ENCODE results near the gene ADCYAP1R1.

Gene ADCYAP1R1

DNA sequence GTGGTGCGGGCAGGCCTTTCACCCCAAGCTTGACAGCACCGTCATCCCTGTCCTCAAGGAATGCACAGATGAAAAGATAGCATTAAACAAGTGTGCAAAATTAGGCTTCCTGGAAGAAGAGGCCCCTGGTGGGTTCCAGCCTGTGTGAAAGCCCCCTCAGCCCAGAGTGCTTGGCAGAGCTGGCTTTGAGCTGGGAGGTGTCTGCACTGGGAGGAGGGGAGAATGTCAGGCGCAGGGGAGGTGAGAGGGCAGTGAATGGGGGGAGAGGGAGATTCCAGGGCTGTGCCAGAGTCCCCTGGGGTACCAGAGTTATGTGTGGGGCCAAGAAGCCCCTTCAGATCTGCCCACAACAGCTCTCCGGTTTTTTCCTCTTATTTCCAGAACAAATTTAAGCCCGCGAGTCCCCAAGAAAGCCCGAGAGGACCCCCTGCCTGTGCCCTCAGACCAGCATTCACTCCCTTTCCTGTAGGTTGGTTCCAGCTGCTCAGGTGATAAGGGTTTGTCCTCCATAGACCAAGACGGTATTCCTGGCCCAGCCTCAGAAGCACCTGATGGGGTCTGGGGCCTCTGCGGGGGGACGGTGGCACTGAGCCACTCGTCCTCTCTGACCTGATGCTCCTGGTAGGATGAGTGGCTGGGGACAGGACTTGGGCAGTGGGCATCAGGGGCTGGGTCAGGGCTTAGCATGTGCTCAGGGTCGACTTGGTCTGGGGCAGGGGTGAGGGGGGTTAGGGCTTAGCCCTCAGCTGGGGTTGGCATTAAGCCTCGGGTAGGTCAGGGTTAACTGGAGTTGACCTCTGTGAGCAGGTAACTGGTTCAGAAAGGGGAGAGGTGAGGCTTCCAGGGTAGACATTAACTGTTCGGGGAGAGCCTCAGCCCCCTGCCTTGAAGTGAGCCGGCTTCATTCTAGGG is 43.4 kb downstream of the ADCYAP1R1 start:
- no peak overlapping the region for H3K4me2 ChIP-seq (ENCODE audit: low read length)
- H3K27me3 ChIP-seq (ENCODE audit: control insufficient read depth, insufficient read depth, low read length) = no peaks in the 10 kb centered on the region
- no peaks in the 10 kb centered on the region for H3K36me3 ChIP-seq (ENCODE audit: insufficient read depth, low read length)
- no peak overlapping the region for H3K4me3 ChIP-seq (ENCODE audit: low read length)
- no peak overlapping the region for H3K9ac ChIP-seq (ENCODE audit: low read depth, low read length)
- no peaks in the 10 kb centered on the region for H3K9me3 ChIP-seq (replicated peaks; ENCODE audit: low read length)
- no peaks in the 10 kb centered on the region for H3K4me1 ChIP-seq (ENCODE audit: control insufficient read depth, insufficient read depth, low read length)

DNA sequence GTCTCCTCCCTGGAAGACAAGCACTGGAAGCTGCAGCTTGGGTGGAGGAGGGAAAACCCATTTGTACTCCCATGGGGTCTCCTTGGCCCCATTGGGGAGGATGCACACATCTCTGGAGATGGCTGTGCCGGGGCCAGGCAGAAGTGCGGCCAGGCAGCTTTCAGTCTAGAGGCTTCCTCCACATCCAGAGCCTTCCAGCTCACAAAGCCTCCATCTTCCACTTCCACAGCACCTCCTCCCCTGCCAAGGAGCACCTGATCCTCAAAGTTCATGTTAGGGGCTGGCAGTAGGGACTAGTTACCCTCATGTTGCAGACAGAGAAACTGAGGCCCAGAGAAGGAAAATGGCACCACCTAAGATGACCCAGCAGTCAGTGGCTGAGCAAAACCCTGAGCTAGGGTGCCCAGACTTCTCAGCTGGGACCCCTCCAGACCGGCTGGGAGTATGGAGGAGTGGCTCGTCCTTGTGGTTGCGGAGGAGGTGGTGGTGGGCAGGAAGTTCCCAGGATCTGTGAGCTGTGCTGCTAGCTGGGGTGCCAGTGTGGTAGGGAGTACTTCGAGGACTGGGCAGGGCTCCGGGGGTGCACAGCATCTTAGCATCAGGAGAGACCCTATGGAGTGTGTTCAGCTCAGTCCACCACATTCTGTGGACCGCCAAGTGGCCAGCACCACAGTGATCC is 44.2 kb downstream of the ADCYAP1R1 start:
- Histone ChIP-seq H3K4me2 (ENCODE audit: low read length) (no peak overlapping the region), H3K9me3 (replicated peaks; ENCODE audit: low read length) (no peaks in the 10 kb centered on the region), H3K27me3 (ENCODE audit: control insufficient read depth, insufficient read depth, low read length) (no peaks in the 10 kb centered on the region), H3K4me3 (ENCODE audit: low read length) (no peak overlapping the region), H3K9ac (ENCODE audit: low read depth, low read length) (no peak overlapping the region), H3K4me1 (ENCODE audit: control insufficient read depth, insufficient read depth, low read length) (no peaks in the 10 kb centered on the region), H3K36me3 (ENCODE audit: insufficient read depth, low read length) (no peaks in the 10 kb centered on the region)

DNA sequence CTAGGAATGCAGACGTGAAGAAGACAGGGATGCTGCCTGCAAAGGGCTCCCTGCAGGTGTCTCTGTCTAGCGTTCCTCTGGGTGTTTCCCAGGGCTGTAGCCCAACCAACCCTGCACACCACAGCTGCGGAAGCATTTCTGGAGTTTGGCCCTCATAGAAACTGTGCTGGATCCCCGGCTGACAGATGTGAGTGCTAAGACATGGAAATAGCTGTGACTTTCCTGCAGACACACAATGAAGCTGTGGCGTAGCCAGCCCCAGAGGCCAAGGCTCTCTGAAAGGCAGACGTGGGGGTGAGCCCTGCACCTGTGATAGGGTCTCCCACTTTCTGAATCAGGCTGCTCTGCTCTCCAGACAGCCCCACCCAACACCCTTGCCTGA is 44.8 kb downstream of the ADCYAP1R1 start:
- H3K9me3 ChIP-seq (replicated peaks; ENCODE audit: low read length) = no peaks in the 10 kb centered on the region
- no peaks in the 10 kb centered on the region for H3K27me3 ChIP-seq (ENCODE audit: control insufficient read depth, insufficient read depth, low read length)
- H3K4me1 ChIP-seq (ENCODE audit: control insufficient read depth, insufficient read depth, low read length) = no peaks in the 10 kb centered on the region
- no peak overlapping the region for H3K4me3 ChIP-seq (ENCODE audit: low read length)
- no peaks in the 10 kb centered on the region for H3K36me3 ChIP-seq (ENCODE audit: insufficient read depth, low read length)
- H3K9ac ChIP-seq (ENCODE audit: low read depth, low read length) = no peak overlapping the region
- H3K4me2 ChIP-seq (ENCODE audit: low read length) = no peak overlapping the region

DNA sequence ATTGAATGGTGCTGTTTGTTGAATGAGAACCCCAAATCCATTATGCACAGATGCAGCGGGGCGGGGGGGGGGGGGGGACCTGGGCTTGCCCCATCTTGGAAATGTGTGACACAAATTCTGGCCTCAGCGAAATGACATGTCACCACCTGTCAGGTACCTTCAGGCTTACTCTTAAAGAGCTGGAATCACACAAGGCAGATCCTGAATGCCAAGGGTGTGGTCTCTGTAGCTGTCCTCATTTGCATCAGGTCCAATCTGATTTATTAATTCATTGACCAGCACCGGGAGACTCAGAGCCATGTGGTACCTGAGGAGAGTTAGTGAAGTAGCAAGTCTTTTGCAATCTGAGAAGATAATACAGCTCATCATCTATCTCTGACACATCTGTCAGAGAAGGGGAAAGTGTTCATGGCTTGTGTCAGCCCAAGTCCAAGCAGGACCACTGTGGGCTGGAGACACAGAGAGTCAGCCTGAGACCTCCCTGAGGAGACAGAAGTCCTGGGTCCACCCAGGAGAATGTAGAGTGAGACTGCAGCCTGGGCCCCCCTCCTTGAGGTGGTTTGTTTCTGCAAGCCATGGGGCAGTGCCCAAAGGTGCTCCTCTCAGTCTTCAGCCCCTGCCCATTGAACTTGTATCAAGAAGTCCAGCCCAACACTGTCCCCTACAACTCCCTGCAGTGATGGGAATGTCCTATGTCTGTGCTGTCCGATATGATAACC is 46.7 kb downstream of the ADCYAP1R1 start:
- H3K9me3 ChIP-seq (replicated peaks; ENCODE audit: low read length) = no peaks in the 10 kb centered on the region
- H3K27me3 ChIP-seq (ENCODE audit: control insufficient read depth, insufficient read depth, low read length) = peaks cover 5% of the 10 kb centered on the region
- no peak overlapping the region for H3K4me3 ChIP-seq (ENCODE audit: low read length)
- H3K4me2 ChIP-seq (ENCODE audit: low read length) = no peak overlapping the region
- no peaks in the 10 kb centered on the region for H3K4me1 ChIP-seq (ENCODE audit: control insufficient read depth, insufficient read depth, low read length)
- H3K36me3 ChIP-seq (ENCODE audit: insufficient read depth, low read length) = no peaks in the 10 kb centered on the region
- no peak overlapping the region for H3K9ac ChIP-seq (ENCODE audit: low read depth, low read length)

DNA sequence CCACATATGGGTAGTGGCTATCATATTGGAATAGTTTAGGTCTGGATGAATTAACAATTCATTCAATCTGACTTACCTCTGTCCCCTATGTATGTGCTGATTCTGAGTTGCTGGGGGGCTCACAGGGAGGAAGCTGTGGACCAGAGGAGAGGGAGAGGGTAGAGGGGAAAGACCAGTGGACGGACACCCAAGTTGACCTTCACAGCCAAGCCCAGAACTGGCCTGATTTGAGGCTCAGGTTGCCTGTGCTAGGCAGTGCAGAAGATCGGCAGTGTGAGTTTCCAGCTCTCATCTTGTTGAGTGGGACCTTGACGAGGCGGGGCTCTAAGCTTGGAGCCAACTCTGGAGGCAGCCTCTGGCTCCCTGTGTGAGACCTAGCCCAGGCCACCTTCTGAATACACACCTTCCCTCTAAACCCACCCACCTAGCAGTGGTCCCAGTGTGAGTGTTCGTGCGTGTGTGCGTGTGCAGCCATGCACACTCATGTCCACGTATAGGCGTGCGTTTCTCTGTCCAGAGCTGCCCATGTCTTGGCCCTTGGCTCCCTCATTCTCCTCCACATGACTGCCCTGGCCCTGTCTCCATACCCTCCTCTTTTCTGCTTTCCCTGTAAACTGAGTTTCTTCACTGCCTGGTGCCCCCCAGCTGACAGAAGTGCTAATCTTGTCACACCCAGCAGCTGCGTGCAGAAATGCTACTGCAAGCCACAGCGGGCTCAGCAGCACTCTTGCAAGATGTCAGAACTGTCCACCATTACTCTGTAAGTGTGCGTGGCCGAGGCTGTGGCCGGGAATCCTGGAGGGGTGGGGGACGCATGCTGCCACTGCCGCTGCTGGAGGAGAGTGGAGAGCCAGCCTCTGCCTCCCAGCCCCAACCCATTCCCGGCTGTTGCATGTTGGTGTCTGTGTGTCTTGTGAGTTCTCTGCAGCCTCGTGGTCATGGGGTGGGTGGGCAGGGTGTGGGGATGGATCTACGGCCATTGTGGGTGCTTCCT is 47.6 kb downstream of the ADCYAP1R1 start:
- Histone ChIP-seq H3K27me3 (ENCODE audit: control insufficient read depth, insufficient read depth, low read length) (peaks cover 5% of the 10 kb centered on the region), H3K9me3 (replicated peaks; ENCODE audit: low read length) (no peaks in the 10 kb centered on the region), H3K36me3 (ENCODE audit: insufficient read depth, low read length) (no peaks in the 10 kb centered on the region), H3K4me2 (ENCODE audit: low read length) (no peak overlapping the region), H3K4me1 (ENCODE audit: control insufficient read depth, insufficient read depth, low read length) (no peaks in the 10 kb centered on the region), H3K4me3 (ENCODE audit: low read length) (no peak overlapping the region), H3K9ac (ENCODE audit: low read depth, low read length) (no peak overlapping the region)

DNA sequence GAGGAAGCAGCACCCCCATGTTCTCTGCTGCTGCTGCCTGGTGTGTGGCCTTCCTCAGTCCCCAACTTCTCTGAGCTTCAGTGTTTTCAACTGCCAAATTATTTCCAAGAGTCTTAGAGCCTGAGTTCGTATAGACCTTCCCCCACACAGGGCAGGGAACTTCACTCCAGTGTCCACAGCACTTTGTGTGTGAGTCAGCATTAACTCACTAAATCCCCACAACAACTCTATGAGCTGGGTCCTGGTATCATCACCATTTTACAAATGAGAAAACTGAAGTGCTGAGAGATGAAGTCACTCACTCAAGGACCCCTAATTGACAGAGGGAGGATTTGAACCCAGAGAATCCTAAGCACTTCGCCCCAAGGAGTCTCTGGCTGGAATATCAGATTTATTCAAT is 48.3 kb downstream of the ADCYAP1R1 start:
- H3K36me3 ChIP-seq (ENCODE audit: insufficient read depth, low read length) = no peaks in the 10 kb centered on the region
- H3K27me3 ChIP-seq (ENCODE audit: control insufficient read depth, insufficient read depth, low read length) = peaks cover 5% of the 10 kb centered on the region
- no peak overlapping the region for H3K4me2 ChIP-seq (ENCODE audit: low read length)
- no peaks in the 10 kb centered on the region for H3K4me1 ChIP-seq (ENCODE audit: control insufficient read depth, insufficient read depth, low read length)
- H3K9ac ChIP-seq (ENCODE audit: low read depth, low read length) = no peak overlapping the region
- H3K4me3 ChIP-seq (ENCODE audit: low read length) = no peak overlapping the region
- H3K9me3 ChIP-seq (replicated peaks; ENCODE audit: low read length) = no peaks in the 10 kb centered on the region

GRCh38 chr7:31100871-31101270 is 48.8 kb downstream of the ADCYAP1R1 start:
- Histone ChIP-seq H3K36me3 (ENCODE audit: insufficient read depth, low read length) (no peaks in the 10 kb centered on the region), H3K4me2 (ENCODE audit: low read length) (no peak overlapping the region), H3K27me3 (ENCODE audit: control insufficient read depth, insufficient read depth, low read length) (peaks cover 5% of the 10 kb centered on the region), H3K4me1 (ENCODE audit: control insufficient read depth, insufficient read depth, low read length) (no peaks in the 10 kb centered on the region), H3K9ac (ENCODE audit: low read depth, low read length) (no peak overlapping the region), H3K9me3 (replicated peaks; ENCODE audit: low read length) (no peaks in the 10 kb centered on the region), H3K4me3 (ENCODE audit: low read length) (no peak overlapping the region)

- H3K27me3 ChIP-seq (ENCODE audit: control insufficient read depth, insufficient read depth, low read length) = peaks cover 5% of the 10 kb centered on the region
- no peak overlapping the region for H3K4me3 ChIP-seq (ENCODE audit: low read length)
- no peak overlapping the region for H3K9ac ChIP-seq (ENCODE audit: low read depth, low read length)
- no peak overlapping the region for H3K4me2 ChIP-seq (ENCODE audit: low read length)
- H3K36me3 ChIP-seq (ENCODE audit: insufficient read depth, low read length) = no peaks in the 10 kb centered on the region
- H3K4me1 ChIP-seq (ENCODE audit: control insufficient read depth, insufficient read depth, low read length) = no peaks in the 10 kb centered on the region
- no peaks in the 10 kb centered on the region for H3K9me3 ChIP-seq (replicated peaks; ENCODE audit: low read length)
Measured at GRCh38 chr7:31101544-31101943, 49.4 kb downstream of the ADCYAP1R1 start.

DNA sequence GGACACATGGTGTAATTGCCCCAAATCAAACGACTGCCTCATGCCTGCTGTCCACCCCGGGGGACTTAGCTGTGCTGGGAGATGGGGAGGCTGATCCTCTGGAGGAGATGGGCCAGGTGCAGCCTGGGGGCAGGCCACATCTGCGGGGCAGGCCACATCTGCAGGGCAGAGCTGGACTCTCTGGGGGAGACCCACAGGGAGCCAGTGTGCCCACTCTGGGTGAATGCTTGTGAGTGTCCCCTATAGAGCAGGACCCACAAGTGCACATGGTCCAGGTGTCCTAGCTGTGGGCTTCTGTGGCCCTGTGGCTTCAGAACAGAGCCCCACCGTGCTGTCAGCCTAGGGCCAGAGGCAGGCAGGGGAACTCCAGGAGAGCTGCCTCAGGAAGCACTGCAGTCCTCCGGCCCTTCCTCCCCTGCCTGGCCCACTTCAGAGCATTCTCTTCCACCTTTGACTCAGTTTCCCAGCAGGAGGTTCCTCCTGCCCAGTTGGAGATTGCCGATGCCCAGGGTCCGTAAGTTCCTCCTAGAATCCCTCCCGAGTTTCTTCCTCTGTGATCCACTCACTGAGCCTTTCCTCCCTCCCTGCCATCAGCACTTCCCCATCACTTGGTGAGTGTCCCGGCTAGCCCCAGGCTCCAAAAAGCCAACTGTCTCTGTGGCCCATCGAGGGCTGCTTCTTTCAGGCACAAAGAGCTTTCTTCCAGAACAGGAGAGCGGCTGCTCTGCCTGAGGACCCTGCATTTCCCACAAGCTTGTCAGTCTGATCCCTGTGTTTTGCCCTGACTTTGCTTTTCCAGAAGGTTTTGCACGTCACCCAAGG is 50.3 kb downstream of the ADCYAP1R1 start:
- Histone ChIP-seq H3K4me2 (ENCODE audit: low read length) (no peak overlapping the region), H3K36me3 (ENCODE audit: insufficient read depth, low read length) (no peaks in the 10 kb centered on the region), H3K4me3 (ENCODE audit: low read length) (no peak overlapping the region), H3K27me3 (ENCODE audit: control insufficient read depth, insufficient read depth, low read length) (peaks cover 5% of the 10 kb centered on the region), H3K9me3 (replicated peaks; ENCODE audit: low read length) (no peaks in the 10 kb centered on the region), H3K4me1 (ENCODE audit: control insufficient read depth, insufficient read depth, low read length) (no peaks in the 10 kb centered on the region), H3K9ac (ENCODE audit: low read depth, low read length) (no peak overlapping the region)

All from skeletal muscle satellite cell (primary cell).